Naive thymus-derived CD4-positive, alpha-beta T cell (primary cell): Measurements from ENCODE around the gene ARHGEF25. TPM values are rescaled to one million over a fixed set of nuclear protein-coding genes. Genes with fewer than 3 reads are reported as not detected.
A peak's percentile ranks its signal among the peaks of the same experiment; 100 is the strongest.

Experiments used
- ATAC-seq: fragments of 150-1000 bp; cut with Tn5 transposase; 2 replicates; pipeline ENCODE4 v1.10.0; 2021; ENCODE audit warnings: mild to moderate bottlenecking, moderate library complexity
- CTCF ChIA-PET: fragments of 350-600 bp; sonication (Branson Sonifier 250); formaldehyde crosslinking; loops from one replicate; lab custom pipeline; 2021; ENCODE audit warnings: antibody characterized with exemption; lab: Charles Lee
- POLR2A ChIA-PET: fragments of 350-600 bp; sonication (Branson Sonifier 250); formaldehyde crosslinking; loops from one replicate; lab custom pipeline; 2021; ENCODE audit warnings: antibody characterized with exemption, inconsistent platforms; lab: Charles Lee
- DNase-seq, 9 donors: peaks; one replicate each; pipeline versions ENCODE4 v3.0.0 to v3.0.0-alpha.2; 2020 to 2022; ENCODE audit warnings: mixed read lengths in 1 of 9
- H3K27ac ChIP-seq: one replicate; pipeline ENCODE4 v1.7.0; 2013; ENCODE audit warnings: mild to moderate bottlenecking, low read depth, low read length, moderate library complexity
- H3K27me3 ChIP-seq, 2 donors: one replicate each; pipeline ENCODE4 v1.7.0; 2013; ENCODE audit warnings: low read length in 2 of 2, mild to moderate bottlenecking in 2 of 2, moderate library complexity in 2 of 2; ENCODE audit not compliant: control insufficient read depth in 2 of 2, insufficient read depth in 2 of 2
- H3K36me3 ChIP-seq, 3 experiments: 1 replicate in 2 of 3; 2 replicates in 1 of 3; pipeline ENCODE4 v1.7.0; 2013; ENCODE audit warnings: low read length in 3 of 3, mild to moderate bottlenecking in 3 of 3, moderate library complexity in 1 of 3; ENCODE audit not compliant: insufficient read depth in 3 of 3, control insufficient read depth in 2 of 3
- H3K4me1 ChIP-seq, 2 donors: one replicate each; pipeline ENCODE4 v1.7.0; 2013; ENCODE audit warnings: low read length in 2 of 2, mild to moderate bottlenecking in 2 of 2, moderate library complexity in 1 of 2; ENCODE audit not compliant: control insufficient read depth in 2 of 2, insufficient read depth in 2 of 2
- H3K4me3 ChIP-seq: 2 replicates; pipeline ENCODE4 v1.7.0; 2013; ENCODE audit warnings: mild to moderate bottlenecking, low read length
- H3K9me3 ChIP-seq, 3 experiments: 1 replicate in 2 of 3; 2 replicates in 1 of 3; pipeline ENCODE4 v1.7.0; 2013; ENCODE audit warnings: low read length in 3 of 3; ENCODE audit not compliant: control insufficient read depth in 2 of 3
- H3K27ac Mint-ChIP-seq, 9 donors: one replicate each; pipeline ENCODE4 v1.8.0; 2020 to 2022; ENCODE audit warnings: mixed read lengths in 9 of 9, mild to moderate bottlenecking in 8 of 9, moderate library complexity in 5 of 9, inconsistent platforms in 2 of 9
- H3K27me3 Mint-ChIP-seq, 5 donors: one replicate each; pipeline ENCODE4 v1.8.0; 2021 to 2022; ENCODE audit warnings: mixed read lengths in 5 of 5, mild to moderate bottlenecking in 1 of 5
- H3K36me3 Mint-ChIP-seq, 5 donors: one replicate each; pipeline ENCODE4 v1.8.0; 2020 to 2022; ENCODE audit warnings: mixed read lengths in 5 of 5, mild to moderate bottlenecking in 3 of 5, inconsistent platforms in 1 of 5
- H3K4me1 Mint-ChIP-seq, 7 donors: one replicate each; pipeline ENCODE4 v1.8.0; 2020 to 2022; ENCODE audit warnings: mixed read lengths in 7 of 7, mild to moderate bottlenecking in 3 of 7, inconsistent platforms in 1 of 7
- H3K4me3 Mint-ChIP-seq, 10 donors: one replicate each; pipeline ENCODE4 v1.8.0; 2020 to 2022; ENCODE audit warnings: mild to moderate bottlenecking in 10 of 10, mixed read lengths in 10 of 10, moderate library complexity in 6 of 10, inconsistent platforms in 2 of 10
- H3K9me3 Mint-ChIP-seq, 11 donors: one replicate each; pipeline ENCODE4 v1.8.0; 2020 to 2022; ENCODE audit warnings: mixed read lengths in 11 of 11, mild to moderate bottlenecking in 4 of 11, inconsistent platforms in 1 of 11, moderate library complexity in 1 of 11
- intact Hi-C, 2 donors: fragments of 100-400 bp; cut with micrococcal nuclease; formaldehyde crosslinking; loops; one replicate each; pipeline ENCODE4 v1.15.1; 2023
- polyA plus RNA-seq, 2 donors: library from polyadenylated mRNA; unstranded; fragments of 300-500 nt; fragmentation: Illumina TruSeq; gene quantifications; one replicate each; pipeline ENCODE4 v1.2.3, GENCODE V29; 2021
- total RNA-seq, 6 experiments: library from RNA in 5 of 6; stranded (reverse) in 5 of 6; gene quantifications; 1 replicate in 5 of 6; 2 replicates in 1 of 6; pipeline ENCODE4 v1.2.3 and lab custom pipeline; 2021 to 2026

ARHGEF25 gene
- total and polyA plus RNA-seq, 7 experiments from 2014 or later: 0.29 to 1.2 (median 0.84) TPM; not detected in 2

DNA sequence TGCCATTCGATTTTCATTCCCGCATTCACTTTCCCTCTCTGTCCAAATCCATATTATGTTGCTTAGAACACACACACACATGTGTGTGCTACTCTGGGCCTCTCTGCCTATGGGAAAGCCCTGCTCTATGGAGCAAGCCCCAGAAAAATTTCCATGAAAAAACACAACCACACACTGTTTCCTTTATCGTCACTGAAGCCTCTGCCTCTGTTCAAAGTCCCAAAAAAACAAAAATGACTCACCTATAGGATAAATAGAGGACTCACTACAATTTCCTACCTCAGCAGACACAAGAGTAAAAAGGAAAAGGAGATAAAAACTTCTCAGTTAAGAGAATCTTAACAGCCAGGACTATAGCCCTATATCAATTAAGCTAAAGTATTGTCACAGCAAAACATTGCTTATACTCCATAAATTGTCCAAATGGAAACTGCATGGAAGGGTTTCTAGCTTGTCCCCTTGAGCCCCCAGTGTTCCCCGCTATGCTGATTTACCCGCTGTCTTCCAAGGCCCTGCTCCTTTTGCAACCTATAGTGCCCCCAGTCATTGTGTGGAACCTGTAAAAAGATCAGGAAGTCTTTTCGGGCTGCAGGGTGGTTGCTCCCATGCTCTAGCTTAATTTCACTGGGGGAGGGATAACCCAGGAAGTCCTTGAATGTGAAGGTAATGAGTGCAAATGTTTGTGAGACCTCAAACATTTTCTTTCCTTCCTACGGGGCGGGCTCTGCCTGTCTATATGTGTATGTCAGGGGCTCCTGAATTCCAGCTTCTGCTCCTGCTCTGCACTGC lies 31.4 kb upstream of the ARHGEF25 start:
- no peak overlapping the region for H3K4me3 ChIP-seq
- ATAC-seq (no peak), DNase-seq (no peak)
- peaks cover 0 to 9% (median 9%) of the 10 kb centered on the region in 5 donors for H3K27me3 Mint-ChIP-seq
- CTCF ChIA-PET: interaction anchor here (1.3 to 7.6 kb wide), 4 partner anchors 33 to 117 kb away, joined by 3 to 72 read pairs (median 4); no protein-coding TSS in a partner anchor
- intact Hi-C loops: no loop called here
- peak overlapping the region in 2 of 9 donors; percentile 23 to 78 for H3K27ac Mint-ChIP-seq
- no peaks in the 10 kb centered on the region for H3K4me1 ChIP-seq
- H3K36me3 ChIP-seq: no peaks in the 10 kb centered on the region
- no peak overlapping the region for H3K27ac ChIP-seq
- POLR2A ChIA-PET: interaction anchor here (0.7 to 1.9 kb wide), 3 partner anchors 10 to 14 kb away, joined by 4 to 6 read pairs (median 4); no protein-coding TSS in a partner anchor
- no peak overlapping the region for H3K4me3 Mint-ChIP-seq
- peaks cover 5 to 15% (median 6%) of the 10 kb centered on the region in 7 donors for H3K4me1 Mint-ChIP-seq
- peaks cover 0 to 5% (median 0%) of the 10 kb centered on the region in 5 donors for H3K36me3 Mint-ChIP-seq
- H3K9me3 ChIP-seq: no peaks in the 10 kb centered on the region
- no peaks in the 10 kb centered on the region for H3K27me3 ChIP-seq
- peaks cover 0 to 1% (median 0%) of the 10 kb centered on the region in 11 donors for H3K9me3 Mint-ChIP-seq

DNA sequence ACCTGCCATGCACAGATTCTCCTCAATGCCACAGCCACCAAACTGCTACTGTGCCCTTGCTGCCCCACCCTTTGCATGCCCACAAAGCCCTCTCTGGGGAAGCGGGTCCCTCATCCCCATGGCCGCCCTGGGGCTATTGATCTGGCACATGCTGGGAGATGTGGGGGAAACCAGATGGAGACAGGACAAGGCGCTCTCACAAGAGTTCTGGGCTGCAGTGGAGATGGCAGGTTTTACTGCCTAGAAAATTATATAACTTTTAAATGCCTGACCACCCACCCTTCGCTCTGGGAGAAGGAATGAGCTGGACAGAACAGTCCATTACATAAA lies 30.8 kb upstream of the ARHGEF25 start:
- peaks cover 0 to 14% (median 14%) of the 10 kb centered on the region in 5 donors for H3K27me3 Mint-ChIP-seq
- H3K27ac Mint-ChIP-seq: no peak overlapping the region
- ChIA-PET CTCF (interaction anchor here (1.3 to 7.6 kb wide), 4 partner anchors 32 to 117 kb away, joined by 3 to 72 read pairs (median 4); no protein-coding TSS in a partner anchor), POLR2A (interaction anchor here (1.1 to 1.9 kb wide), 2 partner anchors 11 to 41 kb away, joined by 4 to 6 read pairs; no protein-coding TSS in a partner anchor)
- Histone ChIP-seq H3K4me3 (no peak overlapping the region), H3K36me3 (no peaks in the 10 kb centered on the region), H3K9me3 (no peaks in the 10 kb centered on the region), H3K27ac (no peak overlapping the region), H3K27me3 (no peaks in the 10 kb centered on the region), H3K4me1 (no peaks in the 10 kb centered on the region)
- intact Hi-C loops: no loop called here
- no peak overlapping the region for H3K4me3 Mint-ChIP-seq
- H3K4me1 Mint-ChIP-seq: peaks cover 5 to 15% (median 6%) of the 10 kb centered on the region in 7 donors
- peaks cover 0 to 5% (median 0%) of the 10 kb centered on the region in 5 donors for H3K36me3 Mint-ChIP-seq
- no peak for ATAC-seq
- H3K9me3 Mint-ChIP-seq: peaks cover 0 to 1% (median 0%) of the 10 kb centered on the region in 11 donors
- DNase-seq: no peak

DNA sequence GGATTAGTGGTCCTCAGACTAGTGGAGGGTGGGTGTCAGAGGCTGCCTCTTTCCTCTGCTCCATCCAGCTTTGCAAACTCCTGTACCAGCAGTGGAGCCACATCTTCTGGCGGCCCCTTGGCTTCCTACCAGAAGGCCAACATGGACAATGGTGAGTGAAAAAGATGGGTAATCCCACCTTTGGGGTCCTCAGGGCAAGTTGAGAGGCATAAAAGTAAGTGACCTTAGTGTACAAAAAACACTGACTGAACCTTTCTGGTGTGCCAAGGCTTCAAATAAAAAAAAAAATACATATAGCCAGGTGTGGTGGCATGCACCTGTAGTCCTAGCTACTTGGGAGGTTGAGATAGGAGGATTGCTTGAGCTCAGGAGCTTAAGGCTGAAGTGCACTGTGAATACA lies 29.4 kb upstream of the ARHGEF25 start:
- Mint-ChIP-seq H3K4me3 (no peak overlapping the region), H3K27me3 (peaks cover 0 to 18% (median 14%) of the 10 kb centered on the region in 5 donors), H3K4me1 (peaks cover 5 to 15% (median 6%) of the 10 kb centered on the region in 7 donors), H3K9me3 (peaks cover 0 to 1% (median 0%) of the 10 kb centered on the region in 11 donors), H3K27ac (no peak overlapping the region), H3K36me3 (no peaks in the 10 kb centered on the region)
- no peak for DNase-seq
- Histone ChIP-seq H3K27ac (no peak overlapping the region), H3K27me3 (no peaks in the 10 kb centered on the region), H3K4me1 (no peaks in the 10 kb centered on the region), H3K9me3 (no peaks in the 10 kb centered on the region), H3K4me3 (no peak overlapping the region), H3K36me3 (no peaks in the 10 kb centered on the region)
- intact Hi-C loops: loop anchor here in 1 of 2 donors (2.0 kb wide), 1 partner anchor 59 kb away; the partner anchor contains the start of gene MBD6
- CTCF ChIA-PET: interaction anchor here (0.6 to 7.6 kb wide), 8 partner anchors 10 to 1537 kb away, joined by 3 to 72 read pairs (median 4); no protein-coding TSS in a partner anchor
- no peak for ATAC-seq
- POLR2A ChIA-PET: interaction anchor here (0.5 to 0.9 kb wide), 3 partner anchors 46 to 296 kb away, joined by 3 to 4 read pairs (median 3); no protein-coding TSS in a partner anchor

DNA sequence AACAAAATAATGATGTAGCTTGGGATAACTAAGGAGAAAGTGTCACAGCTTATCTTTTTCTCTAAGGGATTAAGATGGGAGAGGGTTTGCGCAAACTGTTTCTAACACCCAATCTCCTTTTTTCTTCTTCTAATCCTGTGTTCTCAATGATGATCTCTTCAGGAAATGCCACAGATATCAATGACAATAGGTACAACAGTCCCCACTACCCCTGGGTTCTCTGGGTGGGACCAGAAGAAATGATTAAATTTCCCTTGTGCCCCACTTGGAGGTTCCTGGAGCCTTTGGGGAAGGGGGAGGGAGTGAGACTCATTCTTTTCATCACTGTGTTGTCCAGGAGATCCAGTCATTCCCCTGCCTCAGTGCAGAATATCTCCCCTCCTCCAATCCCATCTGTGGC lies 28.8 kb upstream of the ARHGEF25 start:
- no peak overlapping the region for H3K27ac Mint-ChIP-seq
- intact Hi-C loops: loop anchor here in 1 of 2 donors (2.0 kb wide), 1 partner anchor 60 kb away; the partner anchor contains the start of gene MBD6
- DNase-seq: no peak
- no peaks in the 10 kb centered on the region for H3K36me3 Mint-ChIP-seq
- POLR2A ChIA-PET: no interaction called here
- H3K4me1 Mint-ChIP-seq: peaks cover 5 to 15% (median 6%) of the 10 kb centered on the region in 7 donors
- H3K36me3 ChIP-seq: no peaks in the 10 kb centered on the region
- H3K9me3 ChIP-seq: no peaks in the 10 kb centered on the region
- no peak for ATAC-seq
- CTCF ChIA-PET: interaction anchor here (0.6 to 7.6 kb wide), 15 partner anchors 9 to 221 kb away, joined by 3 to 72 read pairs (median 4); partner anchors contain the start of gene GLI1
- peaks cover 0 to 18% (median 14%) of the 10 kb centered on the region in 5 donors for H3K27me3 Mint-ChIP-seq
- H3K4me1 ChIP-seq: no peaks in the 10 kb centered on the region
- H3K27me3 ChIP-seq: no peaks in the 10 kb centered on the region
- no peak overlapping the region for H3K27ac ChIP-seq
- no peak overlapping the region for H3K4me3 Mint-ChIP-seq
- H3K9me3 Mint-ChIP-seq: peaks cover 0 to 1% (median 0%) of the 10 kb centered on the region in 11 donors
- H3K4me3 ChIP-seq: no peak overlapping the region

DNA sequence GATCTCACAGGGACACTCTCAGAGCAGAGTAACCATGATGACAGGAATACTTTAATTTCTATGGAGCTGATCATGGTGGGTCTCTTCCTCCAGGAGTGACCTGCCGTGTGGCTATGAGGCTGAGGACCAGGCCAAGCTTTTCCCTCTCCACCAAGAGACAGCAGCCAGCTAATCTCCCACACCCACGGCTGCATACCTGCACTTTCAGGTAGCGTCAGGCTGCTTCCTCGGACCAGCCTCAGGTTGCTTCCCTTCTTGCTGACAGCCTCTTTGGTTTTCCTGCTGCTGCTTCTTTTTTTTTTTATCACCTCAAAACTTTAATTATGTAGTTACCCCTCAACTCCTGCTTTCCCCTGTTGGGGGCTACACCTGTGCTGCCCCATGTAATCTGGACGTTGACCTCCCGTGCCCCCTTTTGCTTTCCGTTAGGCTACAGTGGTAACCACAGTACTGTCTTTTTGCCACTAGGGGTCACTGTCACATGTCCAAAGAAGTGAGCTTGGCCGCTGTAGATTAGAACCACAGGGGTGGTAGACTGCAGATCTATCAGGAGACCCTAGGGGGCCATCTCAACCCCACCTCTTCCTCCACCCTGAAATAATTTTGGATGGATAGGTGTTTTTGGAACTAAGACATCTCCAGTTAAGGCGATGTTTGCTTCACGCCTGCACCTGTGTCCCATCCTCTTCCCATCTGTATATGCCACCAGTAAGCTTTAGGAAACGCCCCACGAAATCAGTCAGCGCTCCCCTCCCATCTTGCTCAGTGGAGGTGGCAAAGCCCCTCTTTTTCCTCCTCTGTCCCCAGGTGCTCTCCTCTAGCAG lies 28.0 kb upstream of the ARHGEF25 start:
- H3K27ac Mint-ChIP-seq: peak overlapping the region in 1 of 9 donors; percentile 78
- H3K4me3 Mint-ChIP-seq: no peak overlapping the region
- no peaks in the 10 kb centered on the region for H3K36me3 Mint-ChIP-seq
- H3K4me1 ChIP-seq: no peaks in the 10 kb centered on the region
- no peak overlapping the region for H3K27ac ChIP-seq
- no peaks in the 10 kb centered on the region for H3K9me3 ChIP-seq
- H3K27me3 ChIP-seq: no peaks in the 10 kb centered on the region
- intact Hi-C loops: loop anchor here (1.0 to 2.0 kb wide), 9 partner anchors 8 to 322 kb away; partner anchors contain the start of genes B4GALNT1 (in 2 of the 2), PIP4K2C (in 2 of the 2), GLI1 (in 1 of the 2) and MBD6 (in 1 of the 2)
- CTCF ChIA-PET: interaction anchor here (0.6 to 7.6 kb wide), 31 partner anchors 8 to 1485 kb away, joined by 3 to 72 read pairs (median 4); partner anchors contain the start of genes GLI1 and OS9
- H3K36me3 ChIP-seq: no peaks in the 10 kb centered on the region
- H3K9me3 Mint-ChIP-seq: peaks cover 0 to 1% (median 0%) of the 10 kb centered on the region in 11 donors
- DNase-seq: peak; percentile 24 to 79 (median 71)
- peaks cover 5 to 15% (median 6%) of the 10 kb centered on the region in 7 donors for H3K4me1 Mint-ChIP-seq
- peaks cover 0 to 18% (median 14%) of the 10 kb centered on the region in 5 donors for H3K27me3 Mint-ChIP-seq
- POLR2A ChIA-PET: interaction anchor here (1.2 to 1.3 kb wide), 2 partner anchors 37 to 39 kb away, joined by 3 to 5 read pairs; no protein-coding TSS in a partner anchor
- H3K4me3 ChIP-seq: no peak overlapping the region
- ATAC-seq: peak; percentile 100
